ENCODE measurements around the gene PLEKHA4.

Gene PLEKHA4

DNA sequence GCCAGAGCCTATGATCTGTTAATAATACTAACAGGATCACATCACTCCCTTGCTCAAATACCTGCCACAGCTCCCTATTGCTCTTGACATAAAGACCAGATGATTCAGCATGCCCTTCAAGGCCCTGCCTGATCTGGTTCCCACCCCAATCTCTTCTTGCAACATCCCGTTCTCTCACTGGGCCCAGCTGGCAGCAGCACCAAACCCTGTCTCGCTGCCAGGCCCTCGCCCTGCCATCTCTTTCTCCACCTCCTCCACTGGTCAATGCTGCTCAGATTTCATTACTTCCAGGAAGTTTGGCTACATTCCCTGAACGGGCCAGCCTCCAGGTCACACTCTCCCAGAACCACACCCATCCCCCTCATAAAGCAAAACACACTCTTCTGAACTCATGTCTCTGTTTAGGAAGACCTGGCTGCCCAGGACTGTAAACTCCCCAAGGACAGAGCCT is 49.0 kb downstream of the PLEKHA4 start:
- DNase-seq = no peak

DNA sequence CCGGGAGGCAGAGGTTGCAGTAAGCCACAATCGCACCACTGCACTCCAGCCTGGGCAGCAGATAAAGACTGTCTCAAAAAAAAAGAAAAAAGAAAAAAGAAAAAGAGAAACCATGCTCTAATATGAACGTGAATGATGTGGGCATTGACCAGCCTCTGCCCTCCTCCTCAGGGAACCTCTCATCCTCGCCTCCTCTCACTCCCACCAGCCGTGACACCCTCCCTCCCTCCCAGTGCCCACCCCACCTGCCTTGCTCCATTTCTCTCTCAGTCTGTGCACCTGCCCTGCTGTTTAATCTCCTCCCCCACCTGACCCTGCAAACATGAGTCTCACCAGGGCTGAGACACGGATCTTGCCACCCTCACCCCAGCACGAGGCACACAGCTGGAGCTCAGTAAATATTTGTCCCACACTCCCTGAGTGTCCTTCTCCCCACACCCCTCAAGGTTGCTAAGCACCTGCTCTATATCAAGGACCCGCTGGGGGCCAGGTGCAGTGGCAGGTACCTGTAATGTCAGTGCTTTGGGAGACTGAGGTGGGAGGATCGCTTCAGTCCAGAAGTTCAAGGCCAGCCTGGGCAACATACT is 50.1 kb downstream of the PLEKHA4 start:
- DNase-seq = no peak

DNA sequence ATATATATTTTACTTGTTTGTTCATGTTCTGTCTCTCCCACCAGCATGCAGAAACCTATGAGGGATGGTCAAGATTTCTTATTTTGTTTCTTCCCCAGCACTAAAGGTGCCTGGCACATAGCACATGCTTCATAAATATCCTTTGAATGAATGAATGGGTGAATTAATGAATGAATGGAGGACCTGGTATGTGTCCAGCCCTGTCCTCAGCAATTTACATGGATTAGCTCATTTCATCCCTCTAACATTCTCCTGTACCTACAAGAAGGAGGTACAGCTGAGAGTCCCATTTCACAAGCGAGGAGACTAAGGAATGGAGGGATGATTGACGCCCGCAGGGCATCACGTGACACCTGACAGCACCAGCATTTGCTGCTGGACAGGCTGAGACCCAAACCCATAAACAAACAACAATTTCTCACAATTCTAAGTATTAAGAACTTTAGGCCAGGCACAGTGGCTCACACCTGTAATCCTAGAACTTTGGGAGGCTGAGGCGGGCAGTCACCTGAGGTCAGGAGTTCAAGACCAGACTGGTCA is 50.8 kb downstream of the PLEKHA4 start:
- DNase-seq = no peak

DNA sequence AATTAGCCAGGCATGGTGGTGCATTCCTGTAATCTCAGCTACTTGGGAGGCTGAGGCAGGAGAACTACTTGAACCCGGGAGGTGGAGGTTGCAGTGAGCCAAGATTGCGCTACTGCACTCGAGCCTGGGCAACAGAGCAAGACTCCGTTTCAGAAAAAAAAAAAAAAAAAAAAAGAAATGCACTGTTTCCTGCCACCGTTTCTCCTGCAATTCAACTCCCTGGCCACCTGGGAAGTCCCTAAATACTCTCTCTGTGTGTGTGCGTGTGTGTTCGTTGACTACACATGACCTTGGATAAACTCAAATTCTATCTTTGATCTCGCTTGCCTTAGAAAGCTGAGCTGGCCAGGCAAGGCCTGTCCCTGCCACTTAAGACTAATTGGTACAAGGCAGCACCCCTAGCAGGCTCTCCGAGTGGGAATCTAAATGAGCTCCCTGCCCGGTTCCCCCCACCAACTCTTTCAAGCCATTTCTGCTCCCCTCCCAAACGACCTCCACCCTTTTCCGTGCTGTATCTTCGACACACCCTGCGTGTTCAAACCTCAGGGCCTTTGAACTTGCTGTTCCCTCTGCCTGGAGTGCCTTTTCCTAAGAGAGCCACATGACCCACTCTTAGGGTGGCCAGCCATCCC is 52.4 kb downstream of the PLEKHA4 start:
- no peak for DNase-seq

DNA sequence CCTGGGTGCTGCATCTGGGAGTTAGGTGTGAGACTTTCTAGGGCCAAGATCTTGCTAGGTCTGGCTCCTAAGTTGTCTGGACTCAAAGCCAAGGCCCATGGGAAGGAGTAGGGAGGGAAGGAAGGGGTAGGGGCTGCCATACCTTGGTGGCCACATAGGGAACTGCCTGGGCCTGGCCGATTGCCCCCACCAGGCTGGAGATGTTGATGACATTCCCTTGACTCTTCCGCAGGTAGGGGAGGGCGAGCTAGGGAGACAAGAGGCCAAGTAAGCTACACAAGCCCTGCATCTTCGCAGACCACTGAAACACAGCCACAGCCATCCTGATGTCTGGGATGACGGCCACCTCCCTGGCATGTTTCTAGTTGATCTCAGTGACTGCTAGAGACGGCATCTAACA is 53.5 kb downstream of the PLEKHA4 start:
- DNase-seq = no peak

DNA sequence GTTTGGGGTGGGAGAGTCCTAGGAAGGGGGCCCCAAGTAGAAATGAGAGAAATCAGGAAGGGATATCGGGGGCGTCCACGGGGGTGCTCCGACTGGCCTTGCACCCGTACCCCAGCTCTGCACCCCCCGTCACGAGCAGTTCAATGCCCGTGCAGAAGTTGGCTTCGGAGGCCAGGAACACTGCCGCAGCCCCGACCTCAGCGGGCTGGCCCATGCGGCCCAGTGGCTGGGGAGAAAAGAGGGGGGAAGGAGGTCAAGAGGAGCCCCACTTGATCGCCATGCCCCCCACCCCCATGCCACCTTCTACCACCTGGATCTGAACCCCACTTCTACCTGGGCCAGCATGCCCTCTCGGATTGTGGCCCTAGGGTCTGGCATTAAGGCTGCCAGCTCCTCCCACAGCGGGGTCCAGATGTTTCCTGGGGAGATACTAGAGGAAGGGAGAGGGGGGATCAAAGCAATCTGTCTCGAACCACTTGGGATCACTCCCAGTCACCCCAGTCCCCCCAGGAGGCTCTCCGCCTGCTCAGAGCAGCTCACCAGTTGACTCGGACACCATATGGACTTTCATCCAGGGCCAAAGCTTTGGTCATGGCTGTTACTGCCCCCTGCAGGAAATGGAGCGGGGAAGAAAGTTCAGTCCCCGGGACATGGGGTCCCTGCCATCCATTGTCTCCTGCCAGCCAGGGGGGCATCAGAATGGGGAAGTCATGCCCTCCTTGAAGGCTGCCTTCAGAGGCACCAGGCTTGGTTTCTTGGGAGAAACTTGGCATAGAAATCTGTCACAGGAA is 55.1 kb downstream of the PLEKHA4 start:
- no peak for DNase-seq

DNA sequence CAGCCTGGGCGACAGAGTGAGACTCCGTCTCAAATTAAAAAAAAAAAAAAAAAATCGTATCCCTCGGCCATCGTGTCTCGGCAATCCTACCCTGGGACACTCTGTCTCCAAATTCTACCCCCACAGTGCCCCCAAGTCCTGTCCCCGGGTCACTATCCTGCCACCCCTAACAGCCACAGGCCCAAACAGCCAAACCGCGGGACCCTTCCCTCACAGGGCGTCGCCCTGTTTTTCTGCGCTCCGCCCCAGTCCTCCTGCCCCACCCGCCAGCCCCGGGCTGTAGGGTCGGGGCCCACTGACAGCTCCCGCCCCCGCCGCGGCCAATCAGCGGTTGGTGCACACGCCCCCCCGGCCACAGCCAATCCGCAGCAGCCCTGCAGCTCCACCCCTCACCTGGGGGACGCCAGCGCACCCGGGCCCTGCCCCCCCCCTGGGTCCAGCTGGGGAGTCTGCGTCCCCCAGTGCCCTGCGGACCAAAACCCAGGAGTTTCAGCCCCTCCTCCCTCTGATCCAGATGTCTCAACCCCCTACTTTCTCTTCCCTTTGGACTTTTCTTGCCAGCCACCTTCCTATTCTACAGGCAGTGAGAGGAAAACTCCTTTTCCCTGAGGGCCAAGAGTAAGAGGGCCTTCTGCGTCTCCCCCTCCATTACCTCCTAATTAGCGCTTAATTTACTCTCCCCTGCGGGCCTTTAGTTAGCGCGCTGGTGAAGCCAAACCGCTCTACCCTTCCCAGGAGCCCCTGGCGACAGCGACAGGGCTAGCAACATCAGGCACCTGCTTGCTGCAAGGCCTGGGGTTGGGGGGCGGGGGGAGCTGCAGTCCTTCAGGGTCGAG is 56.1 kb downstream of the PLEKHA4 start:
- no peak for DNase-seq

DNA sequence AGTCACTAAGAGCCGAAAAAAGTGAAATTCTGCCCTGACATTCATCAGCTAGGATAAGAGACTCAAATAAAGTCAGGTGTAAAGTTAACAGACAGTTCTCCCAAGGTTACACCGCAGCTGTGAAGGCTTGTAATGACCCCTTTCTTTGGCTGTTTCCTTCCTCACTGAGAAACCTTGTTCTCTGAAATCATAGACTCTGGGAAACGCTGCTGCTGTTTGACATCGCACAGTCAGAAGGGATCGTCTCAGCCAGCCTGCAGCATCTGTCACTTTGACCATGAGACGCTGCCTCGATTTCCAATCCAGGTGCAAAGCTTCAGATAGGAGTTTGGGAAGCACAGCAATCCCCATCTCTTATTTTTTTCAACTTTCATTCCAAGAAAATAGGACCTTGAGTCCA is 58.3 kb downstream of the PLEKHA4 start:
- DNase-seq = no peak

DNA sequence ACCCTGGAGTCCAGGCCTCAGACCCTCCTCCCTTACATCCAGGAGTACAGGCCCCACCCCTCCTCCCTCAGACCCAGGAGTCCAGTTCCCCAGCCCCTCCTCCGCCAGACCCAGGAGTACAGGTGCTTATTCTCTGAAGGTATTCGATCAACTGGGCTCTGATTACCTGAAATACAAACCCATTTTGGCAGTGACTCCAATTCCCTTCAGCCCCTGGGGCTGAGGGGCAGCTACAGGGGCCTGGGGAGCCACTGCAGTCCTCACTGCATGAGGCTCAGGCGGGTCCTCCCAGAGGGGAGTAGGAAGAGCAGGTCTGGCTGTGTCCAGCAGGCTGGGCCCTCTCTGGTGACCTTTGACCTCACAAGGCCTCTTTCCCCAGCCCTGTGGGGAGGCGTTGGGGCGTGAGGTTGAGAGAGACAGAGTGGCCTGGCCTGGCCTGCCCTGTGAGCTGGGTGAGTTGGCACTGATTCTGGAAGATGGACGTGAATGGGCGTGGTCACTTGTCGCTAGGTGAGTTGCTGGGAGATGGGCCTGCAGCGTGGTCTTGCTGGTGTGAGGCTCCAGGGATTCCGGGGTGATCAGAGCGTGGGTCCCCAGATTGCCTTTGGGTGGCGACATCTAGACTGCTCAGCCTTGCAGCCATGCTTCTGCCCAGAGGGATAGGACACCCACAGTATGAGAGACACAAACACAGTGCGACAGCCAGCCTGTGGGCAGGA is 60.7 kb downstream of the PLEKHA4 start:
- DNase-seq = no peak

DNA sequence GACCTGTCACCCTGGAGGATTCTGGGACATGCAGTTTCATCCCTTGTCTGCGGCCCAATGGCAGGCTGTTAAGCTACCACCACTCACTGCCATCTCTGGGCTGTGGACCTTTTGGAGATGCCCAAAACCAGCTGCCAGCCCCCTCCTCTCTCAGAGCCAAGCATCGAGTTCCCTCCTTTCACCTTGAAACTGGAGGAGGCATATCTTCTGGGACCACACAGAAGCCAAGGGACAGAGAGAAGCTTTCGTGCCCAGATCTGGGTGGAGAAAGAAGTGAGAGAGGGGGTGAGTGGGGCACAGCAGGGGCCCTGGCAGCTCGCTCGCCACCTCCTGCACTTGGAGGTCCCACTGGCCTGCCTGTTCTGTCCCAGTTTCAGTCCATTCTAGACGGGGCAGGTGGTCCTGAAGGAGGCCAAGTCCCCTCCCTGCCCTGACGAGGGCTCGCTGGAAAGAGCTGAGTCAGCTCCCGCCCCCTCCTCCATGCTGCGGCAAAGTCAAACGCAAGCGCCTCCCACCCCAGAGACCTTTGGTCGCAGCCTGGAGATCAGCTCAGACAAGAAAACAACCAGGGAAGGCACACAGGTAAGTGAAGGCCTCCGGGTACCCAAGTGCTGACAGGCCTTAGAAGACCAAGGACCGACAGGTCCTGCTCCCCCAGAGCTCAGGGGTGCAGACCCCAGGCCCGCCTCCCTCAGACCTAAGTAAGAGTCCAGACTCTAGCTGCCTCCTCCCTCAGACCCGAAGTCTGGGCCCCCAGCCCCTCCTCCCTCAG is 61.4 kb downstream of the PLEKHA4 start:
- no peak for DNase-seq

DNA sequence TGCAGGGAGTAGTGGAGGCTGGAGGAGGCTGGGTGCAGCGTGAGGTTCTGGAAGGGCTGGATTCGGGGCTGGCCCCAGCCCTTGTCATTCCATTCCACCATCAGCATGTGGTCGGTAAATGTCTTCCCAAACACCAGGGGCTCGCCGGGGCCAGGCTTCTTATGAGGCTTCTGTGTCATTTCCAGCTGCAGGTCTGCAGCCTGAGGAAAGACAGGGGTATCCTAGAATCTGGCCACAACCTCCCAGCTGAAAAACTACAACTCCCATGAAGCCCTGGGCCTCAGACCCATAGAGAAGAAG is 61.9 kb downstream of the PLEKHA4 start:
- no peak for DNase-seq

DNA sequence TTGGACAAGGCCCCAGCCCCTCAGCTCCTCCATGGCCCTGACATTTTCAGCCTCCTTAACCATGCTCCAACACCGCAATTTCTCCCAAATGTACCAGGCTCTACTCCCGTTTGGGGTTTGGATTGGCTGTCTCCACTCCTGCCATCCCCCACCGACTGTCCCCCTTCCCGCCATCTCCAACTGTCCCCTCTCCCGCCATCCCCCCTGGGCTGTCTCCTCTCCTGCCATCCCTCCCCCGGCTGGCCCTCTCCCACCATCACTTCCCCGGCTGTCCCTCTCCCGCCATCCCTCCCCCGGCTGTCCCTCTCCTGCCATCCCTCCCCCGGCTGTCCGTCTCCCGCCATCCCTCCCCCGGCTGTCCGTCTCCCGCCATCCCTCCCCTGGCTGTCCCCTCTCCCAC is 63.0 kb downstream of the PLEKHA4 start:
- no peak for DNase-seq

DNA sequence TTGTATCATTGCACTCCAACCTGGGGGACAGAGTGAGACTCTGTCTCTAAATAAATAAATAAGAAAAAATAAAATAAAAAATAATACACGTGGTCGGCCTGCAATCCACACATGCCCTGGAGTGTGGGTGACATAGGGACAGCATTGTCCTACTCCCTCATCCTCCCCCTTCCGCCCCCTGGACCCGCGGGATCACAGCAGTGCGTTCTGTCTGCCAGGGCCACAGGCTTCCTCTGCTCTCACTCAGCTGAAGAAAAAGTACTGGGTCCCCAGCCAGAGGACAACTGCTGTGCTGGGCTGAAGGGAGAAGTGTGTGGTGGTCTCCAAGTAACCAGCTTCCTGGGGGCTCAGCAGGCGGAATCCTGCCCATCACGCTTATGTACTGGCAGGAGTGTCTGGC is 63.9 kb downstream of the PLEKHA4 start:
- DNase-seq = no peak

DNA sequence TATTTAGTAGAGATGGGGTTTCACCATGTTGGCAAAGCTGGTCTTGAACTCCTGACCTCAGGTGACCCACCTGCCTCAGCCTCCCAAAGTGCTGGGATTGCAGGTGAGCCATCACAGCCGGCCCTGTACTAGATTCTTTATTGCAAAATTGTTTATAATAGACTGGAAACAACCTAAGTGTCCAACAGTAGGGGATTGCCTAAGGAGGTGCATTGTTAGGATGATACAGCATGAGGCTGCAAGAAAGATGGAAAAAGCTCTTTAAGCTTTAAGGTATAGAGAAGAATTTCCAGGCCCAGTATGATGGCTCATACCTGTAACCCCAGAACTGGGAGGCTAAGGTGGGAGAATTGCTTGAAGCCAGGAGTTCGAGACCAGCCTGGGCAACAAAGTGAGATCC is 65.8 kb downstream of the PLEKHA4 start:
- DNase-seq = no peak

DNA sequence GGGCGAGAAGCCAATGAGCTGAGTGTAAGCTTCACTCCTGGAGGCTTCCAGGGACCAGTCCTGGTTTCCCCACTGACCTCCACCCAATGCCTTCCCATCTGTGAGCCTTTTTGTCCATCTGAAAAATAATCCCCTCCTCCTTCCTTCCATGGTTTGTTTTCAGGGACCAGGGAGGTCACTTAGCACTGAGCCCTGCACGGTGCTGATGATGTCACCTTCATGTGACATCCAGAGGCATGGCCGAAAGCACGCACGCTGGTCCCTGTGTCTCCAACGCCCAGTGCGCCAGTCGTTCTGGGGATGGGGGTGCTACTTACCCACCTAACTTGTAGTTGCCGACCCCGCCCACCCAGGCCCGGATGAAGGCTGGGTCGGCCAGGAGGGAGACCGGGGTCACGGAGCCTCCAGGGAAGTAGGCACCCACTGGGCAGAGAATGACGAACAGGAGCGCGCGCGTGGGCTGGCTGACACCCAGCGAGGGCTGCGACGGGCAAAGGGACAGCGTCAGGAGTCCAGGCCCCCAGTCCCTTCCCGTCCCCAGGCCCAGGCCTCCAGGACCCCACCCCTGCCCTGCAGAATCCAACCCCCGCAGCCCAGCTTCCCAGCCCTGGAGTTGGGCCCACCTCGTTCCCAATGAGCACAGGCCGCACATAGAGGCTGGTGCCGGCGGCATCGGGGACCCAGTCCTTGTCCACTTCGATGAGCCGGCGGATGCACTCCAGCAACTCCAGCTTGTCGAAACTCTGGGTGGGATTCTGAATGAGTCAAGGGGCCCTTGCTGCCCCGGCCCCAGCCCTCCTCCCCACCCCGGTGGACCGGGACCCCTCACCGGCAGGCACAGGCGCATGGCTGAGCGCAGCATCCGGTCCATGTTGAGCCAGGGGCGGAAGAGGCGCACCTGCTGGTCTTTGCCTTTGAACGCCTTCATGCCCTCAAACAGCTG is 68.8 kb downstream of the PLEKHA4 start:
- no peak for DNase-seq

DNA sequence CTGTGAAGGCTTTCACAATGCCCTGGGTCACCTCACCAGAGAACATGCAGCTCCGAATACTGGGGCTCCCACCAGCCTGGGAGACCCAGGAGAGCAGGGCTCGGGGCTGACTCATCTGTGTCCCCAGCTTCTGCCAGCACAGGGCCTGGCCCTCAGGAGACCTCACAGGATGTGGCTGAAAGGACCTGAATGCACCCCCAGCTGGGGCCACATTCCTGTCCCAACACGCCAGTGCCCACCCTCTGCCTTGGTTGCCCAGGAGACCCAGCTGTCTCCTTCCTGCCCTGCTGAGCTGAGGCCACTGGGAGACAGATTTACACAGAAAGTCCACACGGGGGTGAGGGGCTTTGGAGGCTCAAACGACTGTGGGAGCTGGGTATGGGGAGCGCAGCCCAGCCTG is 69.5 kb downstream of the PLEKHA4 start:
- no peak for DNase-seq

DNA sequence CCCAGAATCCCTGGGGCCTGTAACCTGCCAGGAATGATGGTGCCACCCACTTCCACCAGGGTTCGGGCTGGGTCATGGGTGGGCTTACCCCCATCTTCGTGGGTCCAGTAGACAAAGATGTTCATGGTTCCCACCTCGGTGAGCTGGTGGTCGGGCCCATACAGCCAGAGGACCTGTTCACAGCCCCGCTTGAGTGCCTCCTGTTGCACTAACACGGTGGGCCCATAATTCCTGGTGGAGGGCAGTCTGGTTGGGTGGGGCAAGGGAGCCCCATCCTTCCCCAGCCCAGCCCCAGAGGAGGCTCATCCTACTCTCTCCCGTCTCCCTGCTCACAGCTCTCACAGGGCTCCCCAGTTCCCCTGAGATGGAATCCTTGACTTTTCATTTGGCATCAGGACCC is 71.3 kb downstream of the PLEKHA4 start:
- DNase-seq = no peak

DNA sequence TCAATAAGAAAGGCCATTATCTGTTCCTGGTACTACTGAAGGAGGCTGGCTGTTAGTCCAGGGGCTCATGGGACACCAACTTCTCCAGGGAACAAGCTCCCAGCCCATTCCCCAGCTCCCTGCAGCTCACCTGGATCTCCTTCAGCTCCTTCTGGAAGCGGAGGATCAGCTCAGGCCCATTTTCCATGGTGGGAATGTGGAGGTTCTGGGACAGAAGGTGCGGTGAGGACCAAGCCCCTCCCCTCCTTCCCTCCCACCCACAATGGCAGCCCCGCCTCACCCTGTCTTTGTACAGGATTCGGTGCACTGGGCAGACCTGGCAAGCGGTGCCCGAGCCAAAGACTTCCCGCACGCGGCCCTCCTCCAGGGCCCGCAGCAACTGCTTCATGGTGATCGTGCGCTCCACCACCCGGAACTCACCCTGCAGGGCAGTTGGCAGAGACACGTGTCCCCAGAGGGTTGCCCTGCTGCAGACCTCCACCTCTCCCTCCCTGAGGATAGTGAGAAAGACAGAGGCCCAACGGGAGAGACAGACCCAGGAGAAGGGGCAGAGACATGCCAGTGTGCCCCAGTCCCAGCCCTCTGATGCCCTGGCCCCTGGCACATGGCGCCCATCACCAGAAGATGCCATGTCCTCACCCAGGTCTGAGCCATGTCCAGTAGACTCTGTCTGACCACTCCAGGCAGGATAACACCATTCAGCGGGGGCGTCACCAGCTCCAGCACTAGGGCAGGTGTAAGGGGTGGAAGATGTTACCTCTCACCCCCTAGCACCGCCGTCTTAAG is 71.9 kb downstream of the PLEKHA4 start:
- DNase-seq = no peak

DNA sequence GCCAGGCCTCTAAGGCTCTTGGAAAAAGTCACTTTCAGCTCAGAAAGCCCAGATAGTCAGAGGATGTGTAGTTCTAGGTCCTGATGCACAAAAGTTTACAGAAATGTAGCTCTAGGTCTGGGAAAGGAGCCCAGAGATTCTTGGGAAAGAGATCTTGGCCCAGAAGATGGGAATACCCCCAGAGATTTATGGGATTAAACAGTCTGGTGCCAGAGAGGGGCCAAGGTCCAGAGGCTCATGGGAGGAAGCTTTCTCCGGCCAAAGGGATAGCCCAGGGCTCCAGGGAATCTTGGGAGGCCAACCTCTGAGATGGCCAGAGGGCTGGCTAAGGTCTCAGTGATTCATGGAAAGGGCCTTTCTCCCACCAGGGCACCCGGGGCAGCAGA is 72.7 kb downstream of the PLEKHA4 start:
- no peak for DNase-seq

Measured in SIG-M5 (cell line).